ENCODE results near the gene MYO1F. TPM values are rescaled to one million over a fixed set of nuclear protein-coding genes. Genes with fewer than 3 reads are reported as not detected.
"Not testable (repeated sequence)": the region's sequence is repeated elsewhere in the genome, so short reads cannot be mapped to it uniquely, and the experiment has no call there.

The MYO1F gene
- total and polyA plus RNA-seq, 4 donors = 4.5 to 19.3 (median 11.6) TPM

- Histone ChIP-seq H3K27ac (ENCODE audit: low read depth, low read length) (no peak overlapping the region), H3K27me3 (ENCODE audit: control insufficient read depth, insufficient read depth, low read length) (peaks cover 2% of the 10 kb centered on the region), H3K4me3 (ENCODE audit: low read depth, low read length) (no peak overlapping the region), H3K4me1 (ENCODE audit: control insufficient read depth, insufficient read depth, low read length) (peaks cover 11% of the 10 kb centered on the region), H3K36me3 (ENCODE audit: control insufficient read depth, insufficient read depth, low read length) (no peaks in the 10 kb centered on the region), H3K9me3 (ENCODE audit: control insufficient read depth, insufficient read depth, low read length) (no peaks in the 10 kb centered on the region)
- WGBS (ENCODE audit: insufficient coverage) = 90% methylated on average over 3 of the region's 7 CpGs
- no peak for DNase-seq (ENCODE audit: low read depth in 4 of 6, low spot score in 6 of 6)
Measured at GRCh38 chr19:8573316-8573715, 3.9 kb downstream of the MYO1F start.

- DNase-seq (ENCODE audit: low read depth in 4 of 6, low spot score in 6 of 6) = no peak
- no peaks in the 10 kb centered on the region for H3K27me3 ChIP-seq (ENCODE audit: control insufficient read depth, insufficient read depth, low read length)
- H3K9me3 ChIP-seq (ENCODE audit: control insufficient read depth, insufficient read depth, low read length) = no peaks in the 10 kb centered on the region
- WGBS (ENCODE audit: insufficient coverage) = 57% methylated on average over 5 of the region's 5 CpGs
- H3K4me1 ChIP-seq (ENCODE audit: control insufficient read depth, insufficient read depth, low read length) = peaks cover 6% of the 10 kb centered on the region
- no peak overlapping the region for H3K4me3 ChIP-seq (ENCODE audit: low read depth, low read length)
- no peaks in the 10 kb centered on the region for H3K36me3 ChIP-seq (ENCODE audit: control insufficient read depth, insufficient read depth, low read length)
- no peak overlapping the region for H3K27ac ChIP-seq (ENCODE audit: low read depth, low read length)
Measured at GRCh38 chr19:8571006-8571411, 6.2 kb downstream of the MYO1F start.

- Histone ChIP-seq H3K27me3 (ENCODE audit: control insufficient read depth, insufficient read depth, low read length) (no peaks in the 10 kb centered on the region), H3K36me3 (ENCODE audit: control insufficient read depth, insufficient read depth, low read length) (no peaks in the 10 kb centered on the region), H3K9me3 (ENCODE audit: control insufficient read depth, insufficient read depth, low read length) (no peaks in the 10 kb centered on the region), H3K4me1 (ENCODE audit: control insufficient read depth, insufficient read depth, low read length) (peaks cover 6% of the 10 kb centered on the region), H3K27ac (ENCODE audit: low read depth, low read length) (no peak overlapping the region), H3K4me3 (ENCODE audit: low read depth, low read length) (no peak overlapping the region)
- WGBS (ENCODE audit: insufficient coverage) = 71% methylated on average over 3 of the region's 5 CpGs
- no peak for DNase-seq (ENCODE audit: low read depth in 4 of 6, low spot score in 6 of 6)
Measured at GRCh38 chr19:8569066-8569771, 8.0 kb downstream of the MYO1F start.

GRCh38 chr19:8567522-8568172 lies 9.6 kb downstream of the MYO1F start:
- Histone ChIP-seq H3K4me1 (ENCODE audit: control insufficient read depth, insufficient read depth, low read length) (peaks cover 6% of the 10 kb centered on the region), H3K4me3 (ENCODE audit: low read depth, low read length) (no peak overlapping the region), H3K27ac (ENCODE audit: low read depth, low read length) (no peak overlapping the region), H3K9me3 (ENCODE audit: control insufficient read depth, insufficient read depth, low read length) (no peaks in the 10 kb centered on the region), H3K36me3 (ENCODE audit: control insufficient read depth, insufficient read depth, low read length) (no peaks in the 10 kb centered on the region), H3K27me3 (ENCODE audit: control insufficient read depth, insufficient read depth, low read length) (no peaks in the 10 kb centered on the region)
- 88% methylated on average over 15 of the region's 15 CpGs for WGBS (ENCODE audit: insufficient coverage)
- DNase-seq (ENCODE audit: low read depth in 4 of 6, low spot score in 6 of 6) = no peak

- no peak overlapping the region for H3K4me3 ChIP-seq (ENCODE audit: low read depth, low read length)
- no peak overlapping the region for H3K27ac ChIP-seq (ENCODE audit: low read depth, low read length)
- no peaks in the 10 kb centered on the region for H3K27me3 ChIP-seq (ENCODE audit: control insufficient read depth, insufficient read depth, low read length)
- no CpG with 5 or more reads among the region's 7 CpGs for WGBS (ENCODE audit: insufficient coverage)
- peaks cover 6% of the 10 kb centered on the region for H3K4me1 ChIP-seq (ENCODE audit: control insufficient read depth, insufficient read depth, low read length)
- H3K36me3 ChIP-seq (ENCODE audit: control insufficient read depth, insufficient read depth, low read length) = no peaks in the 10 kb centered on the region
- DNase-seq (ENCODE audit: low read depth in 4 of 6, low spot score in 6 of 6) = no peak
- no peaks in the 10 kb centered on the region for H3K9me3 ChIP-seq (ENCODE audit: control insufficient read depth, insufficient read depth, low read length)
Measured at GRCh38 chr19:8566855-8567254, 10.4 kb downstream of the MYO1F start.

GRCh38 chr19:8564866-8565265 lies 12.4 kb downstream of the MYO1F start:
- not testable (repeated sequence) for H3K27me3 ChIP-seq (ENCODE audit: control insufficient read depth, insufficient read depth, low read length); H3K36me3 ChIP-seq (ENCODE audit: control insufficient read depth, insufficient read depth, low read length); H3K4me3 ChIP-seq (ENCODE audit: low read depth, low read length); H3K4me1 ChIP-seq (ENCODE audit: control insufficient read depth, insufficient read depth, low read length); H3K9me3 ChIP-seq (ENCODE audit: control insufficient read depth, insufficient read depth, low read length); H3K27ac ChIP-seq (ENCODE audit: low read depth, low read length); DNase-seq (ENCODE audit: low read depth in 4 of 6, low spot score in 6 of 6)
- 86% methylated on average over 7 of the region's 8 CpGs for WGBS (ENCODE audit: insufficient coverage)

- no peaks in the 10 kb centered on the region for H3K9me3 ChIP-seq (ENCODE audit: control insufficient read depth, insufficient read depth, low read length)
- H3K27ac ChIP-seq (ENCODE audit: low read depth, low read length) = no peak overlapping the region
- H3K27me3 ChIP-seq (ENCODE audit: control insufficient read depth, insufficient read depth, low read length) = no peaks in the 10 kb centered on the region
- H3K4me3 ChIP-seq (ENCODE audit: low read depth, low read length) = no peak overlapping the region
- no peaks in the 10 kb centered on the region for H3K4me1 ChIP-seq (ENCODE audit: control insufficient read depth, insufficient read depth, low read length)
- no peak for DNase-seq (ENCODE audit: low read depth in 4 of 6, low spot score in 6 of 6)
- WGBS (ENCODE audit: insufficient coverage) = 46% methylated on average over 1 of the region's 2 CpGs
- H3K36me3 ChIP-seq (ENCODE audit: control insufficient read depth, insufficient read depth, low read length) = no peaks in the 10 kb centered on the region
Measured at GRCh38 chr19:8561075-8561764, 16.0 kb downstream of the MYO1F start.

- Histone ChIP-seq H3K4me3 (ENCODE audit: low read depth, low read length) (no peak overlapping the region), H3K36me3 (ENCODE audit: control insufficient read depth, insufficient read depth, low read length) (peaks cover 3% of the 10 kb centered on the region), H3K4me1 (ENCODE audit: control insufficient read depth, insufficient read depth, low read length) (no peaks in the 10 kb centered on the region), H3K27me3 (ENCODE audit: control insufficient read depth, insufficient read depth, low read length) (no peaks in the 10 kb centered on the region), H3K9me3 (ENCODE audit: control insufficient read depth, insufficient read depth, low read length) (no peaks in the 10 kb centered on the region), H3K27ac (ENCODE audit: low read depth, low read length) (no peak overlapping the region)
- no peak for DNase-seq (ENCODE audit: low read depth in 4 of 6, low spot score in 6 of 6)
- WGBS (ENCODE audit: insufficient coverage) = 63% methylated on average over 1 of the region's 2 CpGs
Measured at GRCh38 chr19:8558325-8558724, 18.9 kb downstream of the MYO1F start.

GRCh38 chr19:8557642-8558238 lies 19.5 kb downstream of the MYO1F start:
- H3K27ac ChIP-seq (ENCODE audit: low read depth, low read length) = no peak overlapping the region
- 52% methylated on average over 5 of the region's 6 CpGs for WGBS (ENCODE audit: insufficient coverage)
- no peaks in the 10 kb centered on the region for H3K9me3 ChIP-seq (ENCODE audit: control insufficient read depth, insufficient read depth, low read length)
- peaks cover 3% of the 10 kb centered on the region for H3K36me3 ChIP-seq (ENCODE audit: control insufficient read depth, insufficient read depth, low read length)
- no peaks in the 10 kb centered on the region for H3K4me1 ChIP-seq (ENCODE audit: control insufficient read depth, insufficient read depth, low read length)
- no peak for DNase-seq (ENCODE audit: low read depth in 4 of 6, low spot score in 6 of 6)
- no peak overlapping the region for H3K4me3 ChIP-seq (ENCODE audit: low read depth, low read length)
- no peaks in the 10 kb centered on the region for H3K27me3 ChIP-seq (ENCODE audit: control insufficient read depth, insufficient read depth, low read length)

Measured in spinal cord (tissue), 10 donors.